Lung (tissue), 12 donors: ENCODE measurements around the gene AP2B1. TPM values are rescaled to one million over a fixed set of nuclear protein-coding genes. Genes with fewer than 3 reads are reported as not detected.

ENCODE experiments used
- ATAC-seq: fragments of 200-7000 bp; cut with Tn5 transposase; one replicate; pipeline ENCODE4 v1.9.1; 2020; ENCODE audit warnings: moderate number of reproducible peaks; ENCODE audit not compliant: insufficient read depth, low FRiP score
- DNase-seq, 3 donors: peaks; one replicate each; pipeline ENCODE4 v3.0.0-alpha.2; 2013 to 2017
- H3K27ac ChIP-seq, 2 donors: one replicate each; pipeline ENCODE4 v1.5.1; 2013; ENCODE audit warnings: mild to moderate bottlenecking in 2 of 2, moderate library complexity in 2 of 2, control low read depth in 1 of 2, inconsistent platforms in 1 of 2, low read depth in 1 of 2, low read length in 1 of 2
- H3K27me3 ChIP-seq, 3 donors: one replicate each; pipeline ENCODE4 v1.5.1; 2013; ENCODE audit warnings: low read length in 2 of 3; ENCODE audit not compliant: control insufficient read depth in 3 of 3, insufficient read depth in 3 of 3
- H3K36me3 ChIP-seq, 4 donors: one replicate each; pipeline ENCODE4 v1.5.1; 2013; ENCODE audit warnings: low read length in 4 of 4, mild to moderate bottlenecking in 1 of 4, moderate library complexity in 1 of 4; ENCODE audit not compliant: control insufficient read depth in 4 of 4, insufficient read depth in 4 of 4
- H3K4me1 ChIP-seq, 5 donors: one replicate each; pipeline ENCODE4 v1.5.1; 2013; ENCODE audit warnings: low read length in 5 of 5, mild to moderate bottlenecking in 2 of 5, moderate library complexity in 1 of 5; ENCODE audit not compliant: control insufficient read depth in 5 of 5, insufficient read depth in 5 of 5
- H3K4me3 ChIP-seq: one replicate; pipeline ENCODE4 v1.5.1; 2013; ENCODE audit warnings: mild to moderate bottlenecking, control low read depth, moderate library complexity
- H3K9ac ChIP-seq, 2 donors: one replicate each; pipeline ENCODE4 v1.5.1; 2013; ENCODE audit warnings: low read length in 2 of 2, control low read depth in 1 of 2; ENCODE audit not compliant: insufficient read depth in 1 of 2
- H3K9me3 ChIP-seq, 4 donors: one replicate each; pipeline ENCODE4 v1.5.1; 2013; ENCODE audit warnings: low read length in 3 of 4, mild to moderate bottlenecking in 1 of 4, moderate library complexity in 1 of 4; ENCODE audit not compliant: control insufficient read depth in 4 of 4, insufficient read depth in 3 of 4
- WGBS, 2 donors: extraction: QIAGEN DNeasy Blood & Tissue Kit; methylation state at CpG; one replicate each; pipeline ENCODE4 v1.1.7; 2013; 5-methylcytosine and 5-hydroxymethylcytosine counted together
- polyA plus RNA-seq, 2 donors: library from polyadenylated mRNA; stranded (reverse); fragments of 200-250 nt; gene quantifications; one replicate each; pipeline ENCODE4 v1.2.1, GENCODE V29; 2013
- total RNA-seq, 2 donors: library from RNA; depleted of rRNA in 1 of 2; stranded (reverse); fragments of >200 nt in 1 of 2; gene quantifications; one replicate each; pipeline ENCODE4 v1.2.1, GENCODE V29; 2014 to 2021
- TF ChIP-seq, protein P1 (sequence below): IDR thresholded peaks from 2 replicates; pipeline ENCODE4 v1.5.1; 2012; ENCODE audit warnings: mild to moderate bottlenecking; ENCODE audit errors: control extremely low read depth, extremely low read depth
- donor health status: control.
- donor health status: control.
- donor health status: Bipolar disorder and iron deficiency.
- donor health status: healthy.
- donor health status: DM: yes; HTN: yes; CAD: no.

AP2B1 gene
- total and polyA plus RNA-seq, 4 donors = 52.9 to 156 (median 82.4) TPM

DNA sequence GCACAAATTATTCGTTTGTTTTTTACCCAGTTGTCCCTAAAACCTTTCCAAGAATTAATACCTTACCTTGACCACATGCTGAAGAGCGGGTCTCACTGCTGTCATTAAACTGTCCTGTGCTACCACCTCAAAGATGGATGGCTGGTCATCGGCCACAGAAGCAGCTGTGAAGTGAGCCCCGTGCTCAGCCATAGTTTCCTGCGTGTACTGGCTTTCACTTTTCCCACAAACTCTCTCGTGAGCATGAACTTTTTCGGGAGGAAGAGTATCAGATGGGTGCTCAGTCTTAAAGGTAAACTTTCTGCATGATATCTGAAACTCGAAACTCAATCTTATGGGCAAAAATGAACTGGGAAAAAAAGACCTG, 9.3 kb upstream of the AP2B1 start:
- peak overlapping the region; percentile 93 to 97 for H3K27ac ChIP-seq
- TF ChIP-seq, protein P1, sequence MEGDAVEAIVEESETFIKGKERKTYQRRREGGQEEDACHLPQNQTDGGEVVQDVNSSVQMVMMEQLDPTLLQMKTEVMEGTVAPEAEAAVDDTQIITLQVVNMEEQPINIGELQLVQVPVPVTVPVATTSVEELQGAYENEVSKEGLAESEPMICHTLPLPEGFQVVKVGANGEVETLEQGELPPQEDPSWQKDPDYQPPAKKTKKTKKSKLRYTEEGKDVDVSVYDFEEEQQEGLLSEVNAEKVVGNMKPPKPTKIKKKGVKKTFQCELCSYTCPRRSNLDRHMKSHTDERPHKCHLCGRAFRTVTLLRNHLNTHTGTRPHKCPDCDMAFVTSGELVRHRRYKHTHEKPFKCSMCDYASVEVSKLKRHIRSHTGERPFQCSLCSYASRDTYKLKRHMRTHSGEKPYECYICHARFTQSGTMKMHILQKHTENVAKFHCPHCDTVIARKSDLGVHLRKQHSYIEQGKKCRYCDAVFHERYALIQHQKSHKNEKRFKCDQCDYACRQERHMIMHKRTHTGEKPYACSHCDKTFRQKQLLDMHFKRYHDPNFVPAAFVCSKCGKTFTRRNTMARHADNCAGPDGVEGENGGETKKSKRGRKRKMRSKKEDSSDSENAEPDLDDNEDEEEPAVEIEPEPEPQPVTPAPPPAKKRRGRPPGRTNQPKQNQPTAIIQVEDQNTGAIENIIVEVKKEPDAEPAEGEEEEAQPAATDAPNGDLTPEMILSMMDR = no peak
- DNase-seq = no peak
- H3K9me3 ChIP-seq = no peaks in the 10 kb centered on the region
- 3 to 4% methylated on average over 8 of the region's 8 CpGs for WGBS, 2 donors
- H3K4me3 ChIP-seq = peak overlapping the region; percentile 71
- no peaks in the 10 kb centered on the region for H3K27me3 ChIP-seq
- no peak for ATAC-seq
- peaks cover 2 to 17% (median 5%) of the 10 kb centered on the region in 4 donors for H3K36me3 ChIP-seq
- H3K9ac ChIP-seq = peak overlapping the region; percentile 88 to 91
- peaks cover 0 to 17% (median 4%) of the 10 kb centered on the region in 5 donors for H3K4me1 ChIP-seq

- DNase-seq (peak; percentile 91 to 98 (median 97)), ATAC-seq (peak; percentile 99)
- Histone ChIP-seq H3K9me3 (no peaks in the 10 kb centered on the region), H3K9ac (peak within 1 kb of the TSS; percentile 88 to 97), H3K27me3 (no peaks in the 10 kb centered on the region), H3K4me3 (peak within 1 kb of the TSS; percentile 71), H3K36me3 (peaks cover 2 to 17% (median 5%) of the 10 kb centered on the region in 4 donors), H3K4me1 (peaks cover 0 to 17% (median 4%) of the 10 kb centered on the region in 5 donors), H3K27ac (peak within 1 kb of the TSS; percentile 93 to 97)
- TF ChIP-seq, protein P1 = no peak
- WGBS, 2 donors = 0% methylated on average over 44 to 45 of the region's 45 CpGs
Observed at GRCh38 chr17:35578197-35578928, 8.8 kb upstream of the AP2B1 start, which contains the start of gene PEX12. Gene PEX12, minus strand, starts transcription at chr17:35578571. Its CDS starts 550 bp downstream, at chr17:35578021.

- Histone ChIP-seq H3K27ac (peak overlapping the region; percentile 93 to 97), H3K36me3 (peaks cover 0 to 15% (median 4%) of the 10 kb centered on the region in 4 donors), H3K9me3 (no peaks in the 10 kb centered on the region), H3K27me3 (no peaks in the 10 kb centered on the region), H3K4me3 (peak overlapping the region; percentile 65), H3K9ac (peak overlapping the region; percentile 88 to 97), H3K4me1 (peaks cover 0 to 17% (median 4%) of the 10 kb centered on the region in 5 donors)
- 3% methylated on average over 11 of the region's 11 CpGs for WGBS, 2 donors
- ATAC-seq (no peak), DNase-seq (peak in 2 of 3 donors; percentile 28 to 33)
- TF ChIP-seq, protein P1 = no peak
Observed at GRCh38 chr17:35578929-35579432, 8.1 kb upstream of the AP2B1 start.
